Ovary (tissue), 9 donors: ENCODE results near the gene KRTAP5-6. TPM values are rescaled to one million over a fixed set of nuclear protein-coding genes. Genes with fewer than 3 reads are reported as not detected.

Source experiments
- DNase-seq, 5 donors: peaks; one replicate each; pipeline ENCODE4 v3.0.0-alpha.2; 2019 to 2020
- H3K27ac ChIP-seq, 2 donors: fragments of 200-600 bp; one replicate each; pipeline versions ENCODE4 v1.5.1 to v1.8.0; 2019 to 2022
- H3K27me3 ChIP-seq: fragments of 200-600 bp; one replicate; pipeline ENCODE4 v1.8.0; 2022
- H3K36me3 ChIP-seq: fragments of 200-600 bp; sonication (generic); one replicate; pipeline ENCODE4 v1.5.1; 2019
- H3K4me1 ChIP-seq: one replicate; pipeline ENCODE4 v1.8.1; 2013; ENCODE audit warnings: mild to moderate bottlenecking, moderate library complexity; ENCODE audit not compliant: insufficient read depth
- H3K4me3 ChIP-seq: fragments of 200-600 bp; sonication (generic); one replicate; pipeline ENCODE4 v1.5.1; 2017
- H3K9me3 ChIP-seq, 2 donors: fragments of 200-600 bp in 1 of 2; sonication (generic) in 1 of 2; one replicate each; pipeline versions ENCODE4 v1.5.1 to v1.8.1; 2013 to 2019; ENCODE audit warnings: mild to moderate bottlenecking in 1 of 2, moderate library complexity in 1 of 2
- CTCF ChIP-seq, 3 donors: fragments of 450-650 bp in 2 of 3; fragments of 200-600 bp in 1 of 3; IDR thresholded peaks; one replicate each; pipeline versions ENCODE4 v1.5.1 to v1.8.0; 2016 to 2022; ENCODE audit warnings: antibody characterized with exemption in 3 of 3, mild to moderate bottlenecking in 1 of 3
- EP300 ChIP-seq: sonication (generic); formaldehyde crosslinking; IDR thresholded peaks from one replicate; pipeline ENCODE4 v1.6.1; 2017; ENCODE audit warnings: antibody characterized with exemption
- POLR2A ChIP-seq: fragments of 450-650 bp; IDR thresholded peaks from one replicate; pipeline ENCODE4 v1.6.1; 2017; ENCODE audit warnings: antibody characterized with exemption, mild to moderate bottlenecking, moderate library complexity
- WGBS, 3 donors: extraction: QIAGEN DNeasy Blood & Tissue Kit in 1 of 3; methylation state at CpG; one replicate each; pipeline versions ENCODE4 v1.1.5 to v1.1.7; 2013 to 2017; 5-methylcytosine and 5-hydroxymethylcytosine counted together
- intact Hi-C, 4 donors: fragments of 100-400 bp; cut with DNase I; formaldehyde crosslinking; loops; one replicate each; pipeline versions ENCODE4 v1.11.0 to v1.15.1; 2022 to 2023
- polyA plus RNA-seq, 2 donors: library from polyadenylated mRNA; stranded (reverse); fragments of 200-250 nt in 1 of 2; fragments of 350-450 nt in 1 of 2; fragmentation: Illumina TruSeq in 1 of 2; extraction: RNeasy Lipid Tissue Mini Kit (QIAGEN cat#74804) in 1 of 2; gene quantifications; one replicate each; pipeline ENCODE4 v1.2.3, GENCODE V29; 2013 to 2014
- total RNA-seq, 7 donors: library from RNA; depleted of rRNA in 2 of 7; stranded (reverse); fragments of >200 nt in 2 of 7; fragmentation: NEBNext Ultra II Directional in 3 of 7; extraction: Animal tissue kit (Norgen Biotek cat#: 25700) in 3 of 7; gene quantifications; one replicate each; pipeline versions ENCODE4 v1.1.0 to v1.2.4, GENCODE V29; 2016 to 2023
- donor health status: DM: no; HTN: no; CAD: no; lungs with moderate emphysema.
- donor health status: DM: no; HTN: no; CAD: no.
- donor health status: Bipolar disorder and iron deficiency.
- donor health status: DM: yes; HTN: yes; CAD: no.
- donor health status: DM: no; HTN: no; CAD: no.
- donor health status: DM: yes; HTN: yes; CAD: no.

The KRTAP5-6 gene
- total and polyA plus RNA-seq, 9 donors = not detected

GRCh38 chr11:1655168-1656060 is 41.6 kb upstream of the KRTAP5-6 start:
- Histone ChIP-seq H3K36me3 (no peaks in the 10 kb centered on the region), H3K27ac (no peak overlapping the region), H3K27me3 (no peaks in the 10 kb centered on the region), H3K4me1 (no peaks in the 10 kb centered on the region), H3K4me3 (no peak overlapping the region), H3K9me3 (no peaks in the 10 kb centered on the region)
- intact Hi-C loops = loop anchor here in 2 of 4 donors (10.0 kb wide), 2 partner anchors 179 to 499 kb away; partner anchors contain the start of genes SYT8 (in 1 of the 2) and TNNI2 (in 1 of the 2)
- DNase-seq = no peak
- TF ChIP-seq POLR2A (no peak), EP300 (no peak), CTCF (IDR thresholded peaks at IDR 0.05) (no peak)
- WGBS, 3 donors = 78 to 84% (median 79%) methylated on average over 25 to 26 of the region's 26 CpGs

GRCh38 chr11:1656061-1656441 is 40.9 kb upstream of the KRTAP5-6 start:
- TF ChIP-seq POLR2A (no peak), CTCF (IDR thresholded peaks at IDR 0.05) (no peak), EP300 (no peak)
- Histone ChIP-seq H3K36me3 (no peaks in the 10 kb centered on the region), H3K9me3 (no peaks in the 10 kb centered on the region), H3K4me1 (no peaks in the 10 kb centered on the region), H3K27ac (no peak overlapping the region), H3K27me3 (no peaks in the 10 kb centered on the region), H3K4me3 (no peak overlapping the region)
- WGBS, 3 donors = 71 to 82% (median 82%) methylated on average over 5 to 9 of the region's 9 CpGs
- DNase-seq = no peak
- intact Hi-C loops = loop anchor here in 2 of 4 donors (10.0 kb wide), 2 partner anchors 179 to 499 kb away; partner anchors contain the start of genes SYT8 (in 1 of the 2) and TNNI2 (in 1 of the 2)

GRCh38 chr11:1656670-1657069 is 40.3 kb upstream of the KRTAP5-6 start:
- Histone ChIP-seq H3K27me3 (no peaks in the 10 kb centered on the region), H3K36me3 (no peaks in the 10 kb centered on the region), H3K4me3 (no peak overlapping the region), H3K4me1 (no peaks in the 10 kb centered on the region), H3K27ac (no peak overlapping the region), H3K9me3 (no peaks in the 10 kb centered on the region)
- DNase-seq = no peak
- intact Hi-C loops = loop anchor here in 2 of 4 donors (10.0 kb wide), 2 partner anchors 178 to 498 kb away; partner anchors contain the start of genes SYT8 (in 1 of the 2) and TNNI2 (in 1 of the 2)
- no peak for TF ChIP-seq CTCF (IDR thresholded peaks at IDR 0.05)
- TF ChIP-seq EP300 = no peak
- no peak for TF ChIP-seq POLR2A
- 78 to 86% (median 85%) methylated on average over 7 of the region's 7 CpGs for whole genome bisulfite sequencing, 3 donors

GRCh38 chr11:1659506-1659905 is 37.5 kb upstream of the KRTAP5-6 start:
- no peak overlapping the region for H3K27ac ChIP-seq
- TF ChIP-seq CTCF (IDR thresholded peaks at IDR 0.05) (no peak), POLR2A (no peak), EP300 (no peak)
- WGBS, 3 donors = 81 to 85% (median 82%) methylated on average over 14 of the region's 14 CpGs
- H3K4me1 ChIP-seq = no peaks in the 10 kb centered on the region
- intact Hi-C loops = loop anchor here in 2 of 4 donors (10.0 kb wide), 2 partner anchors 175 to 495 kb away; partner anchors contain the start of genes SYT8 (in 1 of the 2) and TNNI2 (in 1 of the 2)
- no peak for DNase-seq
- H3K27me3 ChIP-seq = no peaks in the 10 kb centered on the region
- no peaks in the 10 kb centered on the region for H3K36me3 ChIP-seq
- H3K4me3 ChIP-seq = no peak overlapping the region
- no peaks in the 10 kb centered on the region for H3K9me3 ChIP-seq
